Measurements from ENCODE around the gene HPCA. TPM values are rescaled to one million over a fixed set of nuclear protein-coding genes. Genes with fewer than 3 reads are reported as not detected.

The HPCA gene
- total and polyA plus RNA-seq, 2 of the 13 experiments (the other 11 are each of a cell fraction or from before 2014, with no cell fraction given): not detected

DNA sequence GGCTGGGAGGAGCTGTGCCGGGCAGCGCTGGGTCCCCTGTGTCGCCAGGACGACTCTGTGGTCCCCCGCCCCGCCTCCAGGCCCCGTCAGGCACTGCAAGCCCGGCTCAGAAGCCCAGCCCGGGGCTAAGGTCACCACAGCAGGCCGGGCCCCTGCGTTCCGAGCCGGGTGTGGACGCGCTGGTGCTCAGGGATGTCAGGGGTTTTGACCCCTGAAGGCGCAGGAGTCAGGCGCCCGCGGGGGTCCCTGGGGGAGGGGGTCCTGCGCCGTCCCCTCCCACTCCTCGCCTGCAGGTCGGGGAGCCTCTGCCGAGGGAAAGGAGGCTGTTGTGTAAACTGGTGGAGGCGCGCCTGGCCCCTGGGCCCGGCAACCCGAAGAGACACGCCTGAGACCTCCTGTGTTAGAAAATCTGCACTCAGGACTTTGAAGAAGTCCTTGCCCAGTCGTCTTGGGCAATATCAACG lies 38.6 kb downstream of the HPCA start:
- Histone ChIP-seq H3K27ac (ENCODE audit: extremely low read length, insufficient read depth, low read length) (no peak overlapping the region), H3K4me2 (ENCODE audit: low read depth, low read length) (peak overlapping the region; percentile 95), H2AFZ (ENCODE audit: low read length) (no peak overlapping the region), H3K4me3 (replicated peaks in 1 of 3; ENCODE audit: insufficient read depth in 1 of 3, low read depth in 2 of 3, low read length in 3 of 3) (peak overlapping the region; percentile 59 to 75 (median 62)), H3K9me3 (ENCODE audit: low read length) (no peaks in the 10 kb centered on the region), H3K27me3 (ENCODE audit: control insufficient read depth in 1 of 2, insufficient read depth in 2 of 2, low read length in 2 of 2) (peaks cover 2 to 34% of the 10 kb centered on the region in 2 experiments; a peak in 3 of 5 replicates), H4K20me1 (ENCODE audit: insufficient read depth, low read length) (no peaks in the 10 kb centered on the region), H3K9ac (ENCODE audit: insufficient read depth, low read depth, low read length) (peak overlapping the region; percentile 29; the same call in 1 of the 2 replicates), H3K36me3 (replicated peaks in 1 of 2; ENCODE audit: control insufficient read depth in 1 of 2, insufficient read depth in 2 of 2, low read length in 2 of 2) (no peaks in the 10 kb centered on the region), H3K79me2 (ENCODE audit: insufficient read depth, low read length) (no peaks in the 10 kb centered on the region), H3K4me1 (ENCODE audit: insufficient read depth, low read length) (peaks cover 21% of the 10 kb centered on the region)
- FAIRE-seq: no peak
- ChIA-PET CTCF (ENCODE audit: low intra/inter-chr PET ratio, low total read pairs) (no interaction called here), POLR2A (no interaction called here)
- intact Hi-C loops (cut with micrococcal nuclease; ENCODE audit: unreplicated experiment) (no loop called here), in situ Hi-C loops (cut with HindIII; ENCODE audit: extremely low pct_ligation_motif_present, low pct_unique_long_range_greater_than_20kb) (loop anchor here (5.0 kb wide), 1 partner anchor 82 kb away; no protein-coding TSS in a partner anchor)
- WGBS (ENCODE audit: low lambda C conversion rate): 0% methylated on average over 9 of the region's 31 CpGs
- DNase-seq (ENCODE audit: low spot score): peak; percentile 24
- BruUV-seq (replicated peaks): no TSS peak
- peak; percentile 99 for ATAC-seq
- TF ChIP-seq PHF8 (CRISPR knock-in tag; IDR thresholded peaks at IDR 0.05) (peak; percentile 51; the same call in 1 of the 2 replicates), HNRNPK (IDR thresholded peaks at IDR 0.05; ENCODE audit: low read depth, low read length, poor library complexity, severe bottlenecking) (peak; percentile 64), ZNF768 (CRISPR knock-in tag; IDR thresholded peaks at IDR 0.05) (peak; percentile 12; the same call in 1 of the 2 replicates), NCOA2 (CRISPR knock-in tag; IDR thresholded peaks at IDR 0.05) (no peak), ZBTB7B (CRISPR knock-in tag; IDR thresholded peaks at IDR 0.05) (peak; percentile 17; the same call in 1 of the 2 replicates), CAMTA2 (CRISPR knock-in tag; IDR thresholded peaks at IDR 0.05; ENCODE audit: borderline replicate concordance) (no peak)
- TF ChIP-seq, protein P1, sequence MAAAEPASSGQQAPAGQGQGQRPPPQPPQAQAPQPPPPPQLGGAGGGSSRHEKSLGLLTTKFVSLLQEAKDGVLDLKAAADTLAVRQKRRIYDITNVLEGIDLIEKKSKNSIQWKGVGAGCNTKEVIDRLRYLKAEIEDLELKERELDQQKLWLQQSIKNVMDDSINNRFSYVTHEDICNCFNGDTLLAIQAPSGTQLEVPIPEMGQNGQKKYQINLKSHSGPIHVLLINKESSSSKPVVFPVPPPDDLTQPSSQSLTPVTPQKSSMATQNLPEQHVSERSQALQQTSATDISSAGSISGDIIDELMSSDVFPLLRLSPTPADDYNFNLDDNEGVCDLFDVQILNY (CRISPR knock-in tag; conservative IDR thresholded peaks at IDR 0.05): no peak
- TF ChIP-seq, protein P2, sequence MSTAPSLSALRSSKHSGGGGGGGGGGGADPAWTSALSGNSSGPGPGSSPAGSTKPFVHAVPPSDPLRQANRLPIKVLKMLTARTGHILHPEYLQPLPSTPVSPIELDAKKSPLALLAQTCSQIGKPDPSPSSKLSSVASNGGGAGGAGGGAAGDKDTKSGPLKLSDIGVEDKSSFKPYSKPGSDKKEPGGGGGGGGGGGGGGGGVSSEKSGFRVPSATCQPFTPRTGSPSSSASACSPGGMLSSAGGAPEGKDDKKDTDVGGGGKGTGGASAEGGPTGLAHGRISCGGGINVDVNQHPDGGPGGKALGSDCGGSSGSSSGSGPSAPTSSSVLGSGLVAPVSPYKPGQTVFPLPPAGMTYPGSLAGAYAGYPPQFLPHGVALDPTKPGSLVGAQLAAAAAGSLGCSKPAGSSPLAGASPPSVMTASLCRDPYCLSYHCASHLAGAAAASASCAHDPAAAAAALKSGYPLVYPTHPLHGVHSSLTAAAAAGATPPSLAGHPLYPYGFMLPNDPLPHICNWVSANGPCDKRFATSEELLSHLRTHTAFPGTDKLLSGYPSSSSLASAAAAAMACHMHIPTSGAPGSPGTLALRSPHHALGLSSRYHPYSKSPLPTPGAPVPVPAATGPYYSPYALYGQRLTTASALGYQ (CRISPR knock-in tag; IDR thresholded peaks at IDR 0.05): no peak
- TF ChIP-seq, protein P3, sequence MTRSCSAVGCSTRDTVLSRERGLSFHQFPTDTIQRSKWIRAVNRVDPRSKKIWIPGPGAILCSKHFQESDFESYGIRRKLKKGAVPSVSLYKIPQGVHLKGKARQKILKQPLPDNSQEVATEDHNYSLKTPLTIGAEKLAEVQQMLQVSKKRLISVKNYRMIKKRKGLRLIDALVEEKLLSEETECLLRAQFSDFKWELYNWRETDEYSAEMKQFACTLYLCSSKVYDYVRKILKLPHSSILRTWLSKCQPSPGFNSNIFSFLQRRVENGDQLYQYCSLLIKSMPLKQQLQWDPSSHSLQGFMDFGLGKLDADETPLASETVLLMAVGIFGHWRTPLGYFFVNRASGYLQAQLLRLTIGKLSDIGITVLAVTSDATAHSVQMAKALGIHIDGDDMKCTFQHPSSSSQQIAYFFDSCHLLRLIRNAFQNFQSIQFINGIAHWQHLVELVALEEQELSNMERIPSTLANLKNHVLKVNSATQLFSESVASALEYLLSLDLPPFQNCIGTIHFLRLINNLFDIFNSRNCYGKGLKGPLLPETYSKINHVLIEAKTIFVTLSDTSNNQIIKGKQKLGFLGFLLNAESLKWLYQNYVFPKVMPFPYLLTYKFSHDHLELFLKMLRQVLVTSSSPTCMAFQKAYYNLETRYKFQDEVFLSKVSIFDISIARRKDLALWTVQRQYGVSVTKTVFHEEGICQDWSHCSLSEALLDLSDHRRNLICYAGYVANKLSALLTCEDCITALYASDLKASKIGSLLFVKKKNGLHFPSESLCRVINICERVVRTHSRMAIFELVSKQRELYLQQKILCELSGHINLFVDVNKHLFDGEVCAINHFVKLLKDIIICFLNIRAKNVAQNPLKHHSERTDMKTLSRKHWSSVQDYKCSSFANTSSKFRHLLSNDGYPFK (CRISPR knock-in tag; IDR thresholded peaks at IDR 0.05; ENCODE audit: borderline replicate concordance): peak; percentile 25; the same call in 1 of the 2 replicates
- TF ChIP-seq, protein P4, sequence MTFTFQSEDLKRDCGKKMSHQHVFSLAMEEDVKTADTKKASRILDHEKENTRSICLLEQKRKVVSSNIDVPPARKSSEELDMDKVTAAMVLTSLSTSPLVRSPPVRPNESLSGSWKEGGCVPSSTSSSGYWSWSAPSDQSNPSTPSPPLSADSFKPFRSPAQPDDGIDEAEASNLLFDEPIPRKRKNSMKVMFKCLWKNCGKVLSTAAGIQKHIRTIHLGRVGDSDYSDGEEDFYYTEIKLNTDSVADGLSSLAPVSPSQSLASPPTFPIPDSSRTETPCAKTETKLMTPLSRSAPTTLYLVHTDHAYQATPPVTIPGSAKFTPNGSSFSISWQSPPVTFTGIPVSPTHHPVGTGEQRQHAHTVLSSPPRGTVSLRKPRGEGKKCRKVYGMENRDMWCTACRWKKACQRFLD (CRISPR knock-in tag; IDR thresholded peaks at IDR 0.05; ENCODE audit: borderline replicate concordance): no peak
- TF ChIP-seq, protein P5, sequence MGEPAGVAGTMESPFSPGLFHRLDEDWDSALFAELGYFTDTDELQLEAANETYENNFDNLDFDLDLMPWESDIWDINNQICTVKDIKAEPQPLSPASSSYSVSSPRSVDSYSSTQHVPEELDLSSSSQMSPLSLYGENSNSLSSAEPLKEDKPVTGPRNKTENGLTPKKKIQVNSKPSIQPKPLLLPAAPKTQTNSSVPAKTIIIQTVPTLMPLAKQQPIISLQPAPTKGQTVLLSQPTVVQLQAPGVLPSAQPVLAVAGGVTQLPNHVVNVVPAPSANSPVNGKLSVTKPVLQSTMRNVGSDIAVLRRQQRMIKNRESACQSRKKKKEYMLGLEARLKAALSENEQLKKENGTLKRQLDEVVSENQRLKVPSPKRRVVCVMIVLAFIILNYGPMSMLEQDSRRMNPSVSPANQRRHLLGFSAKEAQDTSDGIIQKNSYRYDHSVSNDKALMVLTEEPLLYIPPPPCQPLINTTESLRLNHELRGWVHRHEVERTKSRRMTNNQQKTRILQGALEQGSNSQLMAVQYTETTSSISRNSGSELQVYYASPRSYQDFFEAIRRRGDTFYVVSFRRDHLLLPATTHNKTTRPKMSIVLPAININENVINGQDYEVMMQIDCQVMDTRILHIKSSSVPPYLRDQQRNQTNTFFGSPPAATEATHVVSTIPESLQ (CRISPR knock-in tag; conservative IDR thresholded peaks at IDR 0.05): no peak
